ENCODE data around the gene NOL4L. TPM values are rescaled to one million over a fixed set of nuclear protein-coding genes. Genes with fewer than 3 reads are reported as not detected.
"Not testable (repeated sequence)": the region's sequence is repeated elsewhere in the genome, so short reads cannot be mapped to it uniquely, and the experiment has no call there.

The NOL4L gene
- total RNA-seq, 1 experiment from 2014 or later = 6.1 TPM

GRCh38 chr20:32436142-32436861 lies 148.8 kb downstream of the NOL4L start:
- no peak for DNase-seq (ENCODE audit: low spot score)
- in situ Hi-C loops (cut with HindIII; ENCODE audit: low sequenced_read_pairs) = loop anchor here (10.0 kb wide), 1 partner anchor 52 kb away; no protein-coding TSS in a partner anchor

GRCh38 chr20:32435449-32436107 lies 149.6 kb downstream of the NOL4L start:
- in situ Hi-C loops (cut with HindIII; ENCODE audit: low sequenced_read_pairs) = loop anchor here (10.0 kb wide), 1 partner anchor 51 kb away; no protein-coding TSS in a partner anchor
- DNase-seq (ENCODE audit: low spot score) = no peak

GRCh38 chr20:32434434-32434833 lies 150.7 kb downstream of the NOL4L start:
- DNase-seq (ENCODE audit: low spot score) = no peak
- in situ Hi-C loops (cut with HindIII; ENCODE audit: low sequenced_read_pairs) = loop anchor here (10.0 kb wide), 1 partner anchor 50 kb away; no protein-coding TSS in a partner anchor

DNA sequence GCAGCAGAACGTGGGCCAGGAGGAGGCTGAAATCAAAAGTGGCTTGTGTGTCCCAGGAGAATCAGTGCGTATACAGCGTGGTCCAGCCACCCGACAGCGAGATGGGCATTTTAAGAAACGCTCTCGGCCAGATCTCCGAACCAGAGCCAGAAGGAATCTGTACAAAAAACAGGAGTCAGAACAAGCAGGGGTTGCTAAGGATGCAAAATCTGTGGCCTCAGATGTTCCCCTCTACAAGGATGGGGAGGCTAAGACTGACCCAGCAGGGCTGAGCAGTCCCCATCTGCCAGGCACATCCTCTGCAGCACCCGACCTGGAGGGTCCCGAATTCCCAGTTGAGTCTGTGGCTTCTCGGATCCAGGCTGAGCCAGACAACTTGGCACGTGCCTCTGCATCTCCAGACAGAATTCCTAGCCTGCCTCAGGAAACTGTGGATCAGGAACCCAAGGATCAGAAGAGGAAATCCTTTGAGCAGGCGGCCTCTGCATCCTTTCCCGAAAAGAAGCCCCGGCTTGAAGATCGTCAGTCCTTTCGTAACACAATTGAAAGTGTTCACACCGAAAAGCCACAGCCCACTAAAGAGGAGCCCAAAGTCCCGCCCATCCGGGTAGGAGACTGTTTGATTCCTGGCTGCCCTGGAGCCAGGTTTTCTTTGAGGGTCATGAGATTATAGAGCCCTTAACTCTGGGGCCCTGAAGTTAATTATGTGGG lies 151.7 kb downstream of the NOL4L start:
- DNase-seq (ENCODE audit: low spot score) = no peak
- in situ Hi-C loops (cut with HindIII; ENCODE audit: low sequenced_read_pairs) = loop anchor here (10.0 kb wide), 1 partner anchor 49 kb away; no protein-coding TSS in a partner anchor

DNA sequence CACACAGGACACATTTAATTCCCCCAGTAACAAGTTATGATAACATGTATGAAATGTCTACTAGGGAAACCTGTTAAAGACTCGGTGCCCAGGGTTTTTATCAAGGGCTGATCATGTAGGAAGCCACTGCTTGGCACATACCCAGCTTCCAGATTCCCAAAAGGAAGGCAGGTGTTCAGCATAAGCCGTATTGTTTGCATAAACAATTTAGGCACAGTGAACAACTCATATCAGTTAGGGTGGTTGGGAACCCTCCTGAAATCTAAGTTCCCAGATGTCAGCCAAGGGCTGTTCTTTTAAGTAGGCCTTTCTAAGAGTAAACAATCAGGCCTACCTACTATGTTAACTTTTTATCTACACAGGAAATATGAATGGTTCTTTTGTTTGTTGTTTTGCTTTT lies 152.9 kb downstream of the NOL4L start:
- in situ Hi-C loops (cut with HindIII; ENCODE audit: low sequenced_read_pairs) = loop anchor here (10.0 kb wide), 1 partner anchor 47 kb away; no protein-coding TSS in a partner anchor
- no peak for DNase-seq (ENCODE audit: low spot score)

DNA sequence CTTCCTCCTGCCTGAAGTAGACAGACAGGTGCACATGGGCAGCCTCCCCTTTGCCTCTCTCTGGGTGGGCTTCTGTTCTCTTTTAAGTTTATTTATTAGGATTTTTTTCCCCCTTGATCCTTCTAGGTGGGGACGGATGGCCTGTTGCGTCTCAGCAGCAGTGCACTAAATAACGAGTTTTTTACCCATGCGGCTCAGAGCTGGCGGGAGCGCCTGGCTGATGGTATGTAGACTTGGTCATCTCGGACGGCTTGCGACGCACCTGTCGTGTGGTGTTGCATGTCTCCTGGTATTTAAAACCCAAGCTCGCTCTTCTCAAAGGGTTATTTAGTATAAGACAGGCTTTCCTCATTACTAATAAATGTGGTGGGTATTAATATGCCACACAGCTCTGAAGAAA lies 153.7 kb downstream of the NOL4L start:
- no peak for DNase-seq (ENCODE audit: low spot score)
- in situ Hi-C loops (cut with HindIII; ENCODE audit: low sequenced_read_pairs) = loop anchor here (10.0 kb wide), 1 partner anchor 47 kb away; no protein-coding TSS in a partner anchor

DNA sequence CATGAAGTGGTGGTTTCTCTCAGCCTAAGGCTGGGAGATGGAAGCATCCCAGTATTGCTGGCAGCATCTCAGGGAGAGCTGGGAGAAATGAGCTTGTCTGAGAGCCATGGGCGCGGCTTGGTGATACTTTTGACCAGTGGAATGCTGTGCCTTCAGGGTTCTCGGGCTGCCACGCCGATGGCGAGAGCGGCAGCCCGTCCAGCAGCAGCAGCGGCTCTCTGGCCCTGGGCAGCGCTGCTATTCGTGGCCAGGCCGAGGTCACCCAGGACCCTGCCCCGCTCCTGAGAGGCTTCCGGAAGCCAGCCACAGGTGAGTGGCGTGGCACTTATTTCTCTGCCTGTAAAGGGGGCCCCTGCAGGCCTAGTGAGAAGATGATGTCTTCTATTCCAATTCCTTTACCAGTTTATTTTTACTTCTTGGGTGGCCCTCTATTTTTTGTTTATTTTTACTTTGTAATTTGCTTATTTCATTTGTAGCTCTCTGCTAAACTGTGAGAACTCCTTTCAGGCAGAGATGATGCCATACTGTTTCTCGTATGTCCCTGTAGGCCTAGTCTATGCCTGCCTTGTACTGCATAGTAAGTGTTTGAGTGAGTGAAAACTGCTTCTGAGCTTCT lies 155.3 kb downstream of the NOL4L start:
- in situ Hi-C loops (cut with HindIII; ENCODE audit: low sequenced_read_pairs) = loop anchor here (10.0 kb wide), 1 partner anchor 45 kb away; no protein-coding TSS in a partner anchor
- DNase-seq (ENCODE audit: low spot score) = no peak

DNA sequence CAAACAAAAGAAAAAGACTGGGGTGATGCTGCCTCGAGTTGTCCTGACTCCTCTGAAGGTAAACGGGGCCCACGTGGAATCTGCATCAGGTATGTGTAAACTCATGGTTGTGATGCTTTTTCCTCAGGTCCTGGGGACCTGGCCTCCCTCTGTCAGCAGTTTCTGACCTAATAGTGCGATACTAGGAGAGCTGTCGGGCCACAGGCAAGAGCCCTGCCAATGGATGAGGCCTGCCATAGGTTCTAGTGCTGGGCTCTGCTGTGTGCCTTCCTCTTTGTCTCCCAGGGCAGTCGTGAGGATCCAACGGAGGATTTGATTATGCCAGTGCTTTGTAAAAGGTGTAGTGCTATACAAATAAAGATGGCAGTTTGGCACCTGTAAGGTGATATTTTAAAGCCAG lies 155.8 kb downstream of the NOL4L start:
- in situ Hi-C loops (cut with HindIII; ENCODE audit: low sequenced_read_pairs) = no loop called here
- DNase-seq (ENCODE audit: low spot score) = no peak

DNA sequence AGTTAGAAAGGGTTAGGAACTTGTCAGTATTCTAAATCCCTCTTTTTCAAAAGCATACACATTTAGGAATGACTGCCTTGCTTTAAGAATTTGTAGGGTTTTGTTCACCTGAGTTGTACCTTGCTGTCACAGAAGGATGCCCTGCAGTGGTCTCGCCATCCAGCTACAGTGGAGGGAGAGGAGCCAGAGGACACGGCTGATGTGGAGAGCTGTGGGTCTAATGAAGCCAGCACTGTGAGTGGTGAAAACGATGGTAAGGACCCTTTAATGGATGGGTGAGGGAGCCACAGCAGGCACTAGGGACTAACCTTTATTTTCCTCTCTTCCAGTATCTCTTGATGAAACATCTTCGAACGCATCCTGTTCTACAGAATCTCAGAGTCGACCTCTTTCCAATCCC lies 157.1 kb downstream of the NOL4L start:
- in situ Hi-C loops (cut with HindIII; ENCODE audit: low sequenced_read_pairs) = no loop called here
- no peak for DNase-seq (ENCODE audit: low spot score)

DNA sequence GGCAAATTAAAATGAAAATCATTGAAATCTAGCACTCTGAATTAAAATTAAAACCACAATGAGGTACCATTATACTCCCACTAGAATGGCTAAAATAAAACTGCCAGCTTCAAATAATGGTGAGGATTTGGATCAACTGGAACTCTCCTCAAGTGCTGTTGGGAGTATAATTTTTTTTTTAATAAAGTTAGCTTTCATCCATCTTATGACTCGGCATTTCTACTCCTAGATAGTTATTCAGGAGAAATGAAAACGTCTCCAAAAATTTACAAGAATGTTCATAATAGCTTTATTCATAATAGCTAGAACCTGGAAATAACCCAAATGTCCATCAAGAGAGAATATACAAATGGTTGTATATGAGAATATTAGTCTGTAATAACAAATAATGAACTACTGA lies 163.8 kb downstream of the NOL4L start:
- in situ Hi-C loops (cut with HindIII; ENCODE audit: low sequenced_read_pairs) = no loop called here
- DNase-seq (ENCODE audit: low spot score) = no peak

DNA sequence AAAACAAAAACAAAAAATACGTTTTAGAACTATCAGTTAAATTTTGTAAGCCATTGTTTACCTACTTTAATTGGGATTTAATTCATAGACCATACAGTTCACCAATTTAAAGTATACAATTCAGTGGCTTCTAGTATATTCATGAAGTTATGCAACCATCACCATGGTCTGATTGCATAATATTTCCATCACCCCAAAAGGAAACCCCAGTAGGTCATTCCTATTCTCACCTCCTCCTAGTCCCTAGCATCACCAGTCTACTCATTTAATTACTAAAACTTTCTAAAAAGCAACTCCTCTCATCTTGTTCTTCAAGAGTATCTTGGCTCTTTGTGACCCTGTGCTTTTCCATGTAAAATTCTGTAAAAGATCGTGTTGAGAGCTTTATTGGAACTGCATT lies 166.8 kb downstream of the NOL4L start:
- in situ Hi-C loops (cut with HindIII; ENCODE audit: low sequenced_read_pairs) = no loop called here
- no peak for DNase-seq (ENCODE audit: low spot score)

DNA sequence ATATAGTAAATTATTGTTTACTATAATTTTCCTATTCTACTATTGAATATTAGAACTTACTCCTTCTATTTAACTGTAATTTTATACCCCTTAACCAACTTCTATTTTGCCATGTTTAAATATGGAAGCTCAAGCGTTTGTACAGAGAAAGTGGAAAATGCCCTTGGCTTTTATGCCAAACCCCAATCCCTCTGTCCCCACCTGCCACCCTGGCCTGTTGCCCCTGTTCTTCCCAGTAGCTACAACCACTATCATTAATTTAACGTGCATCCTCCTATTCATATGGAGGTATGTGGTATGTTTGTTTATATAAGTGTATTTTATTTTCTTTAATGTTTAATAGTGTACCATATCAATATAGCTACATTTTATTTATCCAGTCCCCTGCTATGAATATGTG lies 168.9 kb downstream of the NOL4L start:
- DNase-seq (ENCODE audit: low spot score) = peak; percentile 62
- in situ Hi-C loops (cut with HindIII; ENCODE audit: low sequenced_read_pairs) = no loop called here

DNA sequence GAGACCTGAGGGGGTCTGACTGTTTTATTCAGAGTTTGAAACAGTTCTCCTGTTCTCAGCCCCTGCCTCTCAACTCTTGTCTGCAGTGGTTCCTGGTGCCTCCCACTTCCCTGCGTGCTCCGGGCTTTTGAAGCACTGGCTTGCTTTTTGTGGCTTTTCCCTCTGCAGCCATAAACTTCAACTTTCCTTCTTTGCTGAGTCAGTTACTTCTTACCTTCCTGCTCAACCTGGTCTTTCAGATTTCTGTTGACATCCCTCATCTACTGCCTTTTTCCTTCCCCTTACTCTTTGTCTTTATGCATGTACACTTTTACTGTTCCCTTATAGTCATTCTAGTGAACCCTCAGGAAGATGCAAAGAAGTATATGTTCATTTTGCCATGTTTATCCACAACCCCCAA lies 169.6 kb downstream of the NOL4L start:
- DNase-seq (ENCODE audit: low spot score) = no peak
- in situ Hi-C loops (cut with HindIII; ENCODE audit: low sequenced_read_pairs) = no loop called here

GRCh38 chr20:32411955-32412706 lies 173.0 kb downstream of the NOL4L start:
- DNase-seq (ENCODE audit: low spot score) = no peak
- in situ Hi-C loops (cut with HindIII; ENCODE audit: low sequenced_read_pairs) = no loop called here

GRCh38 chr20:32407131-32407750 lies 177.9 kb downstream of the NOL4L start:
- DNase-seq (ENCODE audit: low spot score); in situ Hi-C loops (cut with HindIII; ENCODE audit: low sequenced_read_pairs): not testable (repeated sequence)

DNA sequence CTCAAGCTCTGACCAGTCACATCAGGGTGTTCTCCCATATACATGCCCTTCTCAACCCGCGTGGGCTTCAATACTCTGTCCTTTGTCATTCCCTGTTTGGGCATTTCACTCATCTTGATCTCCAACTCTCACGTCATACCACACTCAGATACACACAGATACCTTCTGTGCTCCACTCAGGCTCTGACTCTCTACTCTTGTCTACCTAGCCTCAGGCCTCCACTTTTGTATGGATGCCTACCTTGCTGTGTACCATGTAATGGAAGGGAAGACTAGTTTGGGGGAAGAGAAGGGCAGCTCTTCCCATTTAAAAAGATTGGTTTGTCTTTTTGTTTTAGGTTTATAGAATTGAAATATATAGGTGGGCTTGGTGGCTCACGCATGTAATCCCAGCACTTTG lies 178.4 kb downstream of the NOL4L start:
- DNase-seq (ENCODE audit: low spot score) = no peak
- in situ Hi-C loops (cut with HindIII; ENCODE audit: low sequenced_read_pairs) = no loop called here

- in situ Hi-C loops (cut with HindIII; ENCODE audit: low sequenced_read_pairs) = no loop called here
These were observed 181.1 kb downstream of the NOL4L start for GRCh38 chr20:32404017-32404416.

DNA sequence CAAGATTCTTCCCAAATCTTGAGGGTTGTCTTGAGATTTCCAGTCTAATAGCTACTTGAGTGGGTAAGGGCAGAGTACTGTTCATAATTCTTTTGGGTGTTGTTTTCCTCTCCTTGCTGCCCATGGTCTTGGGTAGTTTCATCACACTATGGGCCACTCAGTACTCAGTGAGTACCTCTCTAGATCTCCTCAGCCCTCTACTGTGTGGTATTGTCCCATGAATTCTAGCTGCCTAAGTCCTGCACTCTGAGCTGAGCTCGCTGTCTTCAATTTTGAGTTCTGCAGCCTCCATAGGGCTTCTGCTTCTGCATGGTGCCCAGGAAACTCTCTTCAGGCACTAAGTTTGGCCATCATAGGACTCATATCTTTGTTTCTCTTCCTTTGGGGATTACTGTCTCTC lies 184.7 kb downstream of the NOL4L start:
- in situ Hi-C loops (cut with HindIII; ENCODE audit: low sequenced_read_pairs) = no loop called here
- no peak for DNase-seq (ENCODE audit: low spot score)

More at GRCh38 chr20:32404017-32404416, 181.1 kb downstream of the NOL4L start:
- DNase-seq (ENCODE audit: low spot score) = no peak

Data from G401 (cell line).